T1000 (cell line): ENCODE data around the gene FASN.

Experiments
- DNase-seq: peaks from one replicate; lab custom pipeline; 2025; ENCODE audit warnings: mixed read lengths; lab: John Stamatoyannopoulos, UW

FASN gene

DNA sequence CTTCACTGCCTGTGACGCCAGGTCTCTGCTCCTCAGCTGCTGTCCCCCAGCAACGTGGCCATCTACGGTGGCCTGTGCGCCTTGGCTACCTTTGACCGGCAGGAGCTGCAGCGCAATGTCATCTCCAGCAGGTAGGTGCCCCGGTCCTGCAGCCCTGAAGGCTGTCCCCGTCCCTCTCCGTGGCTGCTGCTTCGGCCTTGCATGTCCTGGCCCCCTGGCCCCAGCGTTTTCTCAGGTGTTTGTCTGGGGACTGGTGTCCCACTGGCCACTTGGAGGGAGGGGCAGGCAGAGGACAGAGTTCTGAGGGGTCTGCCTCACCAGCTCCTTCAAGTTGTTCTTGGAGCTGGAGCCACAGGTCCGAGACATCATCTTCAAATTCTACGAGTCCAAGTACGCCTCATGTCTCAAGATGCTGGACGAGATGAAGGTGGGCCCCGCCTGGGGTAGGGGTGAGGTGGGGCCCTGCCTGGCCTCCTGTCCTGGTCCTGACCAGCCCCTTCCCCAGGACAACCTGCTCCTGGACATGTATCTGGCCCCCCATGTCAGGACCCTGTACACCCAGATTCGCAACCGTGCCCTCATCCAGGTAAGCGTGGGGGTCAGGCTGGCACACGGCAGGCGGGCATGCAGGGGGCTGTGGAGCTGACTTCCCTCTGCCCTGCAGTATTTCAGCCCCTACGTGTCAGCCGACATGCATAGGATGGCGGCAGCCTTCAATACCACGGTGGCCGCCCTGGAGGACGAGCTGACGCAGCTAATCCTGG is 41.9 kb downstream of the FASN start:
- DNase-seq, result no peak

- DNase-seq, result no peak
These were observed 42.7 kb downstream of the FASN start for GRCh38 chr17:82055023-82055964.

DNA sequence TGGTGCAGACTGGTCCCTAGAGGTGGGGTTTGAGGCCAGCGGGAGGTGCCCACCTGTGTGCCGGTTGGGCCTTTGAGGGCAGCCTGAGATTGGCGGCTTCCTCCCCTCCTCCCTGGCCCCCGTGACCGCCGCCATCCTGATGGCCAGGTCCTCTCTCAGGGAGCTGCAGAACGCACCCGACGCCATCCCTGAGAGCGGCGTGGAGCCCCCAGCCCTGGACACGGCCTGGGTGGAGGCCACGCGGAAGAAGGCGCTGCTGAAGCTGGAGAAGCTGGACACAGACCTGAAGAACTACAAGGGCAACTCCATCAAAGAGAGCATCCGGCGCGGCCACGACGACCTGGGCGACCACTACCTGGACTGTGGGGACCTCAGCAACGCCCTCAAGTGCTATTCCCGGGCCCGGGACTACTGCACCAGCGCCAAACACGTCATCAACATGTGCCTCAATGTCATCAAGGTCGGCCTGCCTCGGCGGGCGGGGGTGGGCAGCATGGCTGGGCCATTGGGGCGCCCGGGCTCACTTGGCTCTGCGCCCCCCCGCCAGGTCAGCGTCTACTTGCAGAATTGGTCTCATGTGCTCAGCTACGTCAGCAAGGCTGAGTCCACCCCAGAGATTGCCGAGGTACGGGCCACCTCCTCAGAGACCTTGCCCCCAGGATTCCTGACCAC is 43.5 kb downstream of the FASN start:
- no peak for DNase-seq

DNA sequence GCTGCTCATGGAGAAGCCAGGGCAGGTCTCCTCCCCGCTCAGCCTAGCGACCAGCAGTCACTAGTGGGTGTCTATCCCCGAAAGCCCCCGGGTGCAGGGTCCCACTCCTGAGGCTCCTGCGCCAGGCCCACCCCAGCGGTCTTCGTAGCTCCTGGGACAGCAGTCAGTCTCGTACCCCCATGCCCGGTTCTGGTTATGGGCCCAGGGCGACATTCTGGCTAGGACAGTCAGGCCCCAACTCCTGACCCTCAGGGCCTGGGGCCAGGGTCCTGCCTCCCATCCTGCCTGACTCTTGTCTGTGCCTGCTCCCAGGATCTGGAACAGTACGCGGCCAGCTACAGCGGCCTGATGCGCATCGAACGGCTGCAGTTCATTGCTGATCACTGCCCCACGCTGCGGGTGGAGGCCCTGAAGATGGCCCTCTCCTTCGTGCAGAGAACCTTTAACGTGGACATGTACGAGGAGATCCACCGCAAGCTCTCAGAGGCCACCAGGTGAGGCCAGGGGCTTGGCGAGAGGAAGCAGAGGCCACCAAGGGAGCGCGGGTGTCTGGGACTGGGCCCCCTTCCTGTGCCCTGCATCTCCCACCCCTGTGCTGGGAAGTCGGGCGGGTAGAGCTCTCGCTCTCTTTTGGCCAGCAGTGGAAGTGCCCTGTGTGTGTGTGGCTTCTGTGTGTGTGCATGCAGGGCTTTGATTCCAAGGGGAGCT is 44.3 kb downstream of the FASN start:
- DNase-seq, result no peak

DNA sequence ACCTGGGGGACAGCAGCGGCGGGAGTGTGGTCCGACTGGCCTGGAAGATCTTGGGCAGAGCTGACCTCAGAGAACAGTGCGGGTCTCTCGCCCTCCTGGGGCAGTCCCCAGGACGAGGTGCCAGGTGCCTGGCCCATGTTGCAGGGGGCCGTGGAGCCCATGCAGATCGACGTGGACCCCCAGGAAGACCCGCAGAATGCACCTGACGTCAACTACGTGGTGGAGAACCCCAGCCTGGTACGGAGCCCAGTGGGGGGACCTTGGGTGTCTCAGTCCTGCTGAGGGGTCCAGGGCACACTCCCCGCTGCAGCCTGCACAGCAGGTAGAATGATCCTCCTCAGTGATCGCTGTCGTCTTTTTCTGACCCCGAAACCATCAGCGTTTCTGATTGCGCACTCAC is 44.9 kb downstream of the FASN start:
- DNase-seq, result no peak

DNA sequence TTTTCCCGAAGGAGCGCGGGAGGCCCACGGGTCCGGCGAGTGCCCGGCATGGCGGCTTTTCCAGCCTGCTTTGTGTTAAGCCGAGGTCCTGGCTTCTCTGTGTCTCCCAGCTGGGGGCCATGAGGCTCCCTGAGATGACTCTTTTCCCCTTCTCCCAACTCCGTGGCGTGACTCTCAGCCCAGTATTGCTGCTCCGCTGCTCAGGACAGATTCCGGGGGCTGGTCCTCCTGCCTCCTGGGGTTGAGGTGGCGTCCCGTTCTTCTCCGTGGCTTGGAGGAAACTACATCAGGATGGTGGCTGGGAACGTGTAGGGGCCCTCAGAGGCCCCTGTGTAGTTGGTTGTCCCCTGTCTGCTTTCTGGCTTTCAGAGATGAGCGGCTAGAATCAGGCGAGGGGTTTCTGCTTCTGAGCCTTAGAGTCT is 45.4 kb downstream of the FASN start:
- no peak for DNase-seq

DNA sequence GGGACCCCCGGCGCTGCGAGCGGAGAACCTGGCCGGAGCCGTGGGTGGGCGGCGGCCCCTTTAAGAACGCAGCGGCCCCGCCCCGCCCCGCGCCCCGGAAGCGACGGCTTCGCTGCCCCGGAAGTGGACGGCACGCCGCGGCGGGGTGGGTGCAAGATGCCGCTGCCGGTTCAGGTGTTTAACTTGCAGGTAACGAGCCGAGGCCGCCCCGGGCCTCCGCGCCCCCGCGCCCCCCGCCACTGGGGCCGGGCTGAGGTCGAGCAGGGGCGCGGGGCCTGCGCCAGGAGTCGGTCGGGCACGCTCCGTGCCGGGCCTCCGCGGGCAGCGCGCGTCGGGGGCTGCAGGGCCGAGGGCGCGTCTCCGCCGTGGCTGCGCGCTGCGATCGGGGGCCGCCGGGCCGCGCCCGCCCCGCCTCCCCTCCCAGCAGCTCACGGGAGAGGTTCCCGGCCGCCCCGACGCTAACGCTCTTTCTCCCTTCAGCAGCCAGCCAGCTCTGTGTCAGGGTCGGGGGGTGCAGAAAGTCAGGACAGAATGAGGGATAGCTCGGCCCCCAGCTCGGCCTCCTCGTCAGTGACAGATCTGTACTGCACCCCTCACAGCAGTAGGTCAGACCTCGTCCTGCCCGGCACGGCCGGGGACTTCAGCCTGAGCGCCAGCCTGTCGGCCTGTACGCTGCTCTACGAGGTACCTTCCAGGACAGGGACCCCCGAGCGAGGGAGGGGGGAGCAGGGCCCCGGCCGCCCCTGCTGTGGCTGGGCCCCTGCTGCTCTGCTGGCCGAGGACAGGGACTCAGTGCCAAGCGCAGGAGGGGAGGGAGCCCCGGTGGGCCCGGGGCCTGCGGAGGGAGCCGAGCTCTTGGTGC is 46.0 kb downstream of the FASN start, which contains the start of the genes GPS1 and RFNG:
Gene GPS1, plus strand, starts transcription at position 123 of the 862 bp plus-strand sequence. Its CDS starts 34 bp downstream, at position 157.
Gene RFNG, minus strand, starts transcription at position 36 of the 862 bp plus-strand sequence. CDS start 45 bp downstream, outside the sequence.
- no peak for DNase-seq

DNA sequence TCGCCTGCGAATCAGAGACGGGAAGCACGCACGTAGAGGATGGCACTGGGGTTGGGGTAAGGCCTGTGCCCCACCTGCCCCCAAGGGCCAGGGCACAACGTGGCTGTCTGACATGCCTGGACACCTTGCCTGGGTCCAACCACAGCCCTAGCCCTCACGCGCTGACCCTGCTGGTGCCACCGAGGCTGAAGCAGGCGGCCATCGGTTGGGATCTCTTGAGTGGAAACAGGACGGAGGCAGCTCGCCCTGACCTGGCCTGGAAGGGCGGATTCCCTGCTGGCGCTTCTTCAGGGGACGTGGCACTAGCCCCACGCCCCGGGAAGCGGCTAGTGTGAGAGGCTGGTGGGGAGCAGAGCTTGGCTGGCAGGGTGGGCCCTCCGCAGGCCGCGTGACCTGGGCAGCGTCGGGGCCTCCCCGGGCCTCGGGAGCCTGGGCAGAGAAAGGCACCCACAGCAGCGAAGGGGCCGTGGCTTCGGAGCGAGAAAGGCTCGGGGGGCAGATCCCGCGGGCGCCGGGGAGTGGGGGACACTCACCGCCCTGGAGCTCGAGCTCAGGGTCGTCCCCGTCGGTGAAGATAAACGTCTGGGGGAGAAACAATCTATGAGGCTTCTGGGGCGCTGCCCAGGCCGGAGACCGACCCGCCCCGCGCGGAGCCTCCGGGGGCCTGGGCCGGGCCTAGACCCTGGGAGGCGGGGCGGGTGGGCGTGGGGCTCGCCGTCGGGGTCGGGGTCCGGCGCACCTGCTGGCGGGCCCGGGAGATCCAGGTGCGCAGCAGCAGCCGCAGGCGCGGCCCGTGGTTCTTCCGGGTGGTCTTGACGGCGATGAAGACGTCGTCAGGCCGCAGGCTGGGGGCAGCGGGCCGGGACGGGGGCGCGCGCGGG is 47.0 kb downstream of the FASN start:
- DNase-seq, result no peak

GRCh38 chr17:82050152-82050760 is 47.8 kb downstream of the FASN start:
- no peak for DNase-seq

DNA sequence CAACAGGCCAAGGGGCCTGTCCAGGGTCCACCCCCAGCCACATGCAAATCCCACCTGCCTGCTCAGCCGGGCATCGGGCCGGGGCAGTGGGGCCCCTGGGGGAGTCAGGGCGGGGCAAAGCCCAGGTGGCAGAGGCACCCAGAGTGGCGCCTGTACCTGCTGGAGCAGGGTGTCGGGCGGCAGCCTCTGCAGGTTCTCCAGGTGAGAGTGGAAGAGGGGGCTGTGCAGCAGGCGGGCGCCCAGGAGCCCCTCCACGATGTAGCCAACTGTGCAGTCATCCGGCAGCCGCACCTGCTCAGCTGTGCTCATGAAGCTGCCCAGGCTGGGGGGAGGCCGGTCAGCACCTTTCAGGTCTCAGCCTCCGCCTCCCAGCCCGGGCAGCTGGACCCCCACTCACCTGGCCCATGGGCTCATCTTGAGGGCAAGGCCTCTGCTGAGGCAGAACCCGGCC is 48.5 kb downstream of the FASN start:
- DNase-seq, result no peak

- no peak for DNase-seq
These were observed 48.9 kb downstream of the FASN start for GRCh38 chr17:82049106-82049505.

- DNase-seq, result no peak
These were observed 49.5 kb downstream of the FASN start for GRCh38 chr17:82048571-82048971.

DNA sequence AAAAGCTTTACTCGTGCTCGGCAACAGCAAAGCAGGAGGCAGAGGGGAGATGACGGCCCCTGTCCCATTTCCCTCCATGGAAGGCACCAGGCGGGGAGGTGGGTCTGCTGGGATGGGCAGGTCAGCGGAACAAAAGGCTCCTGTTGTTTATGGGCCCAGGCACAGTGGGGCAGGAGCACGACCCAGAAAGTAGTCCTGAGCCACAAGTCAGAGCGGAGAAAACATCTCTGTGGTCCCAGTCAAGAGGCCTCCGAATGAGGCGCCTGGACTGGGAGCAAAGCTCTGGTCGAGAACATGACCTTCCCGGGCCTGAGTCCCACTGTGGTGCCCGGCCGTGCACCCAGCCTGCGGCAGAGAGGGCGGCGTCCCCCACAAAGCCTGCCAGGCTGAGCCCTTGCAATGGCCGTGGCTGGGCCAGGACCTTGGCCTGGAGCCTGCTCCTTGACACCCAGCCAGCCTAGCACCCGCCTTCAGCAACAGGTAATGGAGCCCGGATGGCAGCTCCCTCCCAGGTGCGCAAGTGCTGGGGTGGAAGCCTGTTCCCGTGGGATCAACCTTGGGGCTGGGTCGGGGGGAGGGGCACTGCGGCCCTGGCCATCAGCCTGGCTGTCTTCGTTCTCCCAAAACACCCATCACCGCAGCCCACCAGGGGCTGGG is 50.0 kb downstream of the FASN start:
- no peak for DNase-seq

DNA sequence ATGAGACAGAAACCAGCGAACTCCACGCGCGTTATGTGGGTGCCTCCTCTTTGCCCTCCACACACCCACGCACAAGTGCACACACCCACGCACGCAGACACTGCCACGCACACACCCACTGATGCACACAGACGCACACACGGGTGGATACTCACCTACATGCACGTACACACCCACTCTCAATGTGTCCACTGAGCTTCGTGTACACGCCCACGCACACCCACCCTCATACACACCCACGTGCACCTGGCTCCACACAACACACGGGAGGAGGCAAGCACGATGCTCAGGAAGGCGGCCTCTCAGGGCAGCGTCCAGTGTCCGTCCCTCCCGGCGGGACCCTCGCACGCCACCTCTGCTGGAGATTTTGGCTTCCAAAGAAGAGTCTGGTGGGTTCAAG is 50.7 kb downstream of the FASN start:
- no peak for DNase-seq

DNA sequence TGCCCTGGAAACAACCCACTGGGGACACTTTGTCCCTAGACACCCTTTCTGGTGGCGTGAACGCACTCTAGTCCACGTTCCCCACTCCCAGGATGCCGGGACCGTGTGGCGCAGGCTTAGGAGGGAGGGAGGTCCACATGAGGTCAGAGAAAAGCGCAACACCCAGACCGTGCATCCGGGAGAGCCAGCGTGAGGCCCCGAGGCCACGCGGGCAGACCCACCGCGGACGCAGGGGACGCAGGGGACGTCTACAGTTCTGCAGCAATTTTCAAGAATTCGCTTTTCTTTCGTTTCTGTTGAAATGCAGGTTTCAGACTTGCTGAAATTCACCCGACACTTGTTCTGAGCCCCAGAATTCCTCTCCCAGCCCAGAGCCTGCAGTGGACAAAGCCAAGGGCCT is 51.1 kb downstream of the FASN start:
- no peak for DNase-seq

DNA sequence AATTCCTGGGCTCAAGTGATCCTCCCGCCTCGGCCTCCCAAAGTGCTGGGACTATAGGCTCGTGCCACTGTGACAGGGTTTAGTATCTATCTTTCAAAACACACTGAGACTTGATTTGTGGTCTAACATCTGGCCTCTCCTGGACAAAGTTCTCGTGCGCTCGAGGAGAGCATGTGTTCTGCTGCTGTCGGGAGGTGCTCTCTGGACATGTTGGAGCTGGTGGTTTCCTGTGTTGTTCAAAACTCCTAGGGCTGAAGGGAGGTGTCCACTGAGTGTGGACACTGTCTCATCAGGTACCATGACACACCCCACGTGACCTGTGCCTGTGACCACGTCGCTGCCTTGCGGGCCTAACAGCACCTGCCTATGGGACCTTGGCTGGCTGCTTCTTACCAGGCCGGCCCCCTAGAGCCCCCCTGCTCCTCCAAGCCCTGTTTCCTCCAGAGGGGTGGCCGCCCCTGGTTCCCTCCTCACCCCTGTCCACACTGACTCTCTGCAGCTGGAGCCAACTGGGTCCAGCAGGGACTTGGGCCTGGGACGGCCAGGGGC is 52.0 kb downstream of the FASN start:
- no peak for DNase-seq

DNA sequence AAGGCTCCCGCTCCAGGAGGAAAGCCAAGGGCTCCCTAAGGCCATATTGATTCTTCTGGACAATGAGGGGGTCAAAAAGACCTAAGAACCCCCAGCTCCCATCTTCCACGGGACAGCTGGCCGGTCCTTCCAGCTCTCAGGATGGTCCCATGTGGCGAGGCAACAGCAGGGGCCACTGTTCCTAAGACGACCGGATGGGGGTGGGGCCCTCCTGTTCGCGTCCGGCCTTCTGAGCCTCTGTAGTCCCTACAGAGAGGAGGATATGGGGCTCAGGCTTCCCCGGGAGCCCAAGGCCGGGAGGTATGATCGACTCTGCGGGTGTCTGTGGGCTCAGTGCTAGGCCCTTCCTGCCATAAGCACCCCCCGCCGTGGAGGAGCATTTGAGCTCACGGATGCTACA is 54.5 kb downstream of the FASN start:
- DNase-seq, result no peak

DNA sequence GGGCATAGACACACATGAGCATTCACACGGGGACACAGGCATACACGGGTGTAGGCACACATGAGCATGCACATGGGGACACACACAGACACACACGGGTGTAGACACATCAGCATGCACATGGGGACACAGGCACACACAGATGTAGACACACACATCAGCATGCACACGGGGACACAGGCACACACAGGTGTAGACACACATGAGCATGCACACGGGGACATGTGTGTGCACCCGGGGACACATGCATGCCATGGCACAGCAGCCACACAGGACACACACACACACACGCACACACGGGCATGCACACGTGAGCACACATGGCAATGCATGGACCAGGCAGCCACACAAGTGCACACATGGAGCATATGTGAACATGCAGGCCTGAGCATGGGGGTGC is 55.4 kb downstream of the FASN start:
- DNase-seq, result no peak
